Measurements from ENCODE around the gene TRIM63.

DNA sequence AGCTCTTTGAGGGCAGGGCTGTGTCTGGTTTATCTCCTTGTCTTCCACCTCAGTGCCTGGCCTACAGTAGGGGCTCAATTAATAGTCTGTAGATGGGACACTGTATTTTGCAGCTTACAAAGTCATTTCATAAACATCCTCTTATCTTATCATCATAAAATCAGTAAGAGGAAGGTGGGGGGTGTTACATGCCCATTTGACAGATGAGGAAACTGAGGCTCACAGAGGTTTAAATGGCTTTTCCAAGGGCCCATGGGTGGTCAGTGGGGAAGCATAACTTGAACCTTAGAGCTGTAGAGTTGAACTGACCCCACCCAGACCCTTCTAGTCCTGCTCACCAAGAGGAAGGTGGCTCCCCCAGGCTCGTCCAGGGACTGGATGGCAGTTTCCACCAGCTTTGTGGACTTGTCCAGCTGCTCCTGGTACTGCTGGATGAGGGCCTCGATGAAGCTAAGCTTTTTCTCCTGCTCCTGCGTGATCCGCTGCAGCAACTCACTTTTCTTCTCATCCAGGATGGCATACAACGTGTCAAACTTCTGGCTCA, 9.3 kb downstream of the TRIM63 start:
- TF ChIP-seq, protein P1, sequence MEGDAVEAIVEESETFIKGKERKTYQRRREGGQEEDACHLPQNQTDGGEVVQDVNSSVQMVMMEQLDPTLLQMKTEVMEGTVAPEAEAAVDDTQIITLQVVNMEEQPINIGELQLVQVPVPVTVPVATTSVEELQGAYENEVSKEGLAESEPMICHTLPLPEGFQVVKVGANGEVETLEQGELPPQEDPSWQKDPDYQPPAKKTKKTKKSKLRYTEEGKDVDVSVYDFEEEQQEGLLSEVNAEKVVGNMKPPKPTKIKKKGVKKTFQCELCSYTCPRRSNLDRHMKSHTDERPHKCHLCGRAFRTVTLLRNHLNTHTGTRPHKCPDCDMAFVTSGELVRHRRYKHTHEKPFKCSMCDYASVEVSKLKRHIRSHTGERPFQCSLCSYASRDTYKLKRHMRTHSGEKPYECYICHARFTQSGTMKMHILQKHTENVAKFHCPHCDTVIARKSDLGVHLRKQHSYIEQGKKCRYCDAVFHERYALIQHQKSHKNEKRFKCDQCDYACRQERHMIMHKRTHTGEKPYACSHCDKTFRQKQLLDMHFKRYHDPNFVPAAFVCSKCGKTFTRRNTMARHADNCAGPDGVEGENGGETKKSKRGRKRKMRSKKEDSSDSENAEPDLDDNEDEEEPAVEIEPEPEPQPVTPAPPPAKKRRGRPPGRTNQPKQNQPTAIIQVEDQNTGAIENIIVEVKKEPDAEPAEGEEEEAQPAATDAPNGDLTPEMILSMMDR (IDR thresholded peaks at IDR 0.05) = no peak
- TF ChIP-seq, protein P2, sequence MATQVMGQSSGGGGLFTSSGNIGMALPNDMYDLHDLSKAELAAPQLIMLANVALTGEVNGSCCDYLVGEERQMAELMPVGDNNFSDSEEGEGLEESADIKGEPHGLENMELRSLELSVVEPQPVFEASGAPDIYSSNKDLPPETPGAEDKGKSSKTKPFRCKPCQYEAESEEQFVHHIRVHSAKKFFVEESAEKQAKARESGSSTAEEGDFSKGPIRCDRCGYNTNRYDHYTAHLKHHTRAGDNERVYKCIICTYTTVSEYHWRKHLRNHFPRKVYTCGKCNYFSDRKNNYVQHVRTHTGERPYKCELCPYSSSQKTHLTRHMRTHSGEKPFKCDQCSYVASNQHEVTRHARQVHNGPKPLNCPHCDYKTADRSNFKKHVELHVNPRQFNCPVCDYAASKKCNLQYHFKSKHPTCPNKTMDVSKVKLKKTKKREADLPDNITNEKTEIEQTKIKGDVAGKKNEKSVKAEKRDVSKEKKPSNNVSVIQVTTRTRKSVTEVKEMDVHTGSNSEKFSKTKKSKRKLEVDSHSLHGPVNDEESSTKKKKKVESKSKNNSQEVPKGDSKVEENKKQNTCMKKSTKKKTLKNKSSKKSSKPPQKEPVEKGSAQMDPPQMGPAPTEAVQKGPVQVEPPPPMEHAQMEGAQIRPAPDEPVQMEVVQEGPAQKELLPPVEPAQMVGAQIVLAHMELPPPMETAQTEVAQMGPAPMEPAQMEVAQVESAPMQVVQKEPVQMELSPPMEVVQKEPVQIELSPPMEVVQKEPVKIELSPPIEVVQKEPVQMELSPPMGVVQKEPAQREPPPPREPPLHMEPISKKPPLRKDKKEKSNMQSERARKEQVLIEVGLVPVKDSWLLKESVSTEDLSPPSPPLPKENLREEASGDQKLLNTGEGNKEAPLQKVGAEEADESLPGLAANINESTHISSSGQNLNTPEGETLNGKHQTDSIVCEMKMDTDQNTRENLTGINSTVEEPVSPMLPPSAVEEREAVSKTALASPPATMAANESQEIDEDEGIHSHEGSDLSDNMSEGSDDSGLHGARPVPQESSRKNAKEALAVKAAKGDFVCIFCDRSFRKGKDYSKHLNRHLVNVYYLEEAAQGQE (IDR thresholded peaks at IDR 0.05; ENCODE audit: insufficient read depth in 1 of 2, low read depth in 2 of 2, low read length in 1 of 2) = no peak
- no peak for TF ChIP-seq POLR2AphosphoS5 (IDR thresholded peaks at IDR 0.05; ENCODE audit: low read depth, low read length)

All from Panc1 (cell line).